GM18505 (cell line): Measurements from ENCODE around the gene CBFA2T3.
"Not testable (repeated sequence)": the region's sequence is repeated elsewhere in the genome, so short reads cannot be mapped to it uniquely, and the experiment has no call there.

ENCODE experiments used
- ATAC-seq: cut with Tn5 transposase; IDR thresholded peaks from one replicate; pipeline ENCODE4 v1.9.1; 2021; ENCODE audit not compliant: unreplicated experiment
- POLR2A ChIP-seq: IDR thresholded peaks from 4 replicates; pipeline ENCODE4 v1.6.1; 2011; ENCODE audit warnings: borderline replicate concordance; ENCODE audit not compliant: insufficient read depth, insufficient read length; ENCODE audit errors: extremely low read depth

Gene CBFA2T3

DNA sequence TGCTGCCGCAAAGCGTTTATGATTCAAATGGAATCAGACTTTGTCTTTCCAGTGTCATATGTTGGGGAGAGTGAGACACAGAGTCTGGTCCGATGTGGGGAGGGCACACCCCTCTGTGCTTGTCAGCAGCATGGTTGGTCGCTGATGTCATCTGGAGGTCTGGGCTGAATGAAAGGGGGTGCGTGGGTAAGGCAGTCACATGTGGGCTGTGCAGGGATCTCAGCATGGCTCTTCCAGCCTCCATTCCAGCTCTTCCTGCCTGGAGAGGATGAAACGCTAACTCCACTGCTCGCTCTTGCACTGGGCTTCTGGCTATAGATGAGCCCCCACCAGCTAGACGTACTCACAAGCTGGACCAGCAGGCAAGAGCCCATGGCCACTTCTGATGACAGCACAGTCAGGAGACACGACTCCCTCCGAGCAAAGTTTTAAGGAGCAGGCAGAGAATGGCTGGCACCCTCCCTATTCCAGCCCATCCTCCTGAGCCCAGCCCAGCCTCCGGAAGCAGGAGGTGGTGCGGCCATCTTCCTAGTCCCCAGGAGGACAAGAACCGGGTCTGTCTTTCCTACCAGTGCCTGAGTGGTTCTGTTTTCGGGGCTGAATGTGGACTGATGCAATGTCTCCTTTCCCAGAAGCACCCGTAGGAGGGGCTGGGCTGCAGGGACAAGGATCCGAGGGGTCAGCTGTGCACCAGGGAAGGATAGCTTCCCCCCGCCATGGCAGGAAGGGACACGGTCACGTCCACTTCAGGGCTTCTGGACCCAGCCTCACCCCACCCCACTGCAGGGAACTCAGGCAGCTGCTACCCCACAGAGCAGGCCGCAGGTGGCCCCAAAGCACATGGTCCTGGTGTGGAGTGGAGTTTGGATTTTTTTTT lies 41.5 kb upstream of the CBFA2T3 start:
- TF ChIP-seq POLR2A, result no peak

GRCh38 chr16:89017543-89018281 lies 40.7 kb upstream of the CBFA2T3 start:
- no peak for ATAC-seq
- TF ChIP-seq POLR2A, result no peak

More for the DNA sequence above, 41.5 kb upstream of the CBFA2T3 start:
- no peak for ATAC-seq

- ATAC-seq, result not testable (repeated sequence)
Observed at GRCh38 chr16:89016561-89016960, 39.6 kb upstream of the CBFA2T3 start.

DNA sequence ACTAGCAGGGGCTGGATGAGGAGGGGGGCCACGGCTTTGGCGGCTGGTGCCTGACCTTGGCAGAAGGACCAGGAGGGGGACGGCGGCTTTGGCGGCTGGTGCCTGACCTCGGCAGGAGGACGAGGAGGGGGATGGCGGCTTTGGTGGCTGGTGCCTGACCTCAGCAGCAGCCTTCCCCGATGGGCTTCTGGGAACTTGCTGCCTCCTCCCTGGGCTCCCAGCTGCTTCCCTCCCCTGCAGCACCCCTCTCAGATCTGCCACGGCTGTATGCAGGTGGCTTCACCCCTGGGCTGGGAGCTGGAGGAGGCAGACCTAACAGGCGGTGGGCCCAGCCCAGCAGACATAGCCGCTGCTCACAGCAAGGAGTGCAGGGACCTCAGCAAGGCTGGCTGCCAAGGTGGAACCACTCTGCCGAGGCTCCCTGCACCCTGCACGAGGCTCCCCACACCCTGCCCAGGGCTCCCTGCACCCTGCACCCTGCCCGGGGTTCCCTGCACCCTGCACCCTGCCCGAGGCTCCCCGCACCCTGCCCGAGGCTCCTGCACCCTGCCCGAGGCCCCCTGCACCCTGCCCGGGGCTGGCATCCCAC lies 38.4 kb upstream of the CBFA2T3 start:
- no peak for TF ChIP-seq POLR2A

GRCh38 chr16:89014403-89015230 lies 37.6 kb upstream of the CBFA2T3 start:
- no peak for TF ChIP-seq POLR2A
- ATAC-seq, result no peak

More for the DNA sequence above, 38.4 kb upstream of the CBFA2T3 start:
- ATAC-seq, result no peak

GRCh38 chr16:89013692-89014402 lies 36.8 kb upstream of the CBFA2T3 start:
- no peak for TF ChIP-seq POLR2A
- ATAC-seq, result no peak

GRCh38 chr16:89013111-89013510 lies 36.1 kb upstream of the CBFA2T3 start:
- no peak for ATAC-seq
- TF ChIP-seq POLR2A, result no peak

- ATAC-seq, result no peak
- TF ChIP-seq POLR2A, result no peak
Observed at GRCh38 chr16:89012622-89012995, 35.6 kb upstream of the CBFA2T3 start.

GRCh38 chr16:89011909-89012621 lies 35.1 kb upstream of the CBFA2T3 start:
- no peak for ATAC-seq
- no peak for TF ChIP-seq POLR2A

DNA sequence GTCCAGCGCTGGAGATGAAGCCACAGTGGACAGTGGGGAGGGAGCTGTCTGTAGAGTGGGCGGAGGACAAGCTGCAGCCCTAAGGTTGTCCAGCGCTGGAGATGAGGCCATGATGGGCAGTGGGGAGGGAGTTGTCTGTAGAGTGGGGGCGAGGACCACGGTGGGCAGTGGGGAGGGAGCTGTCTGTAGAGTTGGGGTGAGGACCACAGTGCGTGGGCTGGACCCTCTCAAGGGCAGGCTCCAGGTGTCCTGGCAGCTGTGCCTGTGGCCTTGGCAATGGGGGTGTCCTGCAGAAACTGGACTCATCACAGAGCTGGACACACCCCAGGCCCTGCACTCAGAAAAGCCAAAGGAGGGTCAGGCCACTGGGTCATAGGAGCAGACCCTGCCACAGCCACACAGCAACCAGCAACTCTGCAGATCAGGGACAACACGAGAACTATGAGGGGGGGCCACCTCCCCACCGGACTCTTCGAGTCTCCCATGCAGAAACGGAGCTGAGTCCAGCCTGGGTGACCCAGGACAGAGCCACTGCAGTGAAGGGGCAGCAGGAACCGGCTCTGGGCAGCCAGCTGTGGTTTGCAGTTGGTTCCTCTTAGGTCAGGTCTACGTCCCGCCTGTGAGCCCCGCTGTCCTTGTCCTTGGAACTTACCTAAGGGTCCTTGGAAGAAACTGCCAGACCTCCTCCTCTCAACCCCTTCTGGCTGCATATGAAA lies 33.4 kb upstream of the CBFA2T3 start:
- ATAC-seq, result no peak
- no peak for TF ChIP-seq POLR2A
